Measurements from ENCODE around the gene RAET1G.
"Not testable (repeated sequence)": the region's sequence is repeated elsewhere in the genome, so short reads cannot be mapped to it uniquely, and the experiment has no call there.

Gene RAET1G

DNA sequence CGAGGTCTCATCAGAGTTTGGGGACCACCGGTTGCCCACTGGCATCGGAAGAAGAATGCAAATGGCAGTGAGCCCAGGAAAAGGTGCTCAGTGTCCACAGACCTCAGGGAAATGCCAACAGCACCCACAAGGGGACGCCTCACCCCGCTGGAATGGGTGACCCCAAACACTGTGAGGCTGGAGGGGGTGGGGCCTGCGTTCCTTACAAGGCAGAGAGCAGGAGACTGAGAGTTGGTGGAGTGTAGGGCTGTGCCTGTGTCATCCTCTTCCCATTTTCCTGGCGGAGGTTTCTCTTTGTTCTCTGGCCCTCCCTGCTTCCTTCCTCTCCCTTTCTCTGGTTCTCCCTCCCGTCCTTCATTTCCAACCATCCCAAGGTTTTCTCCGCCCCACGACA is 31.0 kb upstream of the RAET1G start:
- not testable (repeated sequence) for DNase-seq

GRCh38 chr6:149953390-149953789 is 30.5 kb upstream of the RAET1G start:
- not testable (repeated sequence) for DNase-seq

DNA sequence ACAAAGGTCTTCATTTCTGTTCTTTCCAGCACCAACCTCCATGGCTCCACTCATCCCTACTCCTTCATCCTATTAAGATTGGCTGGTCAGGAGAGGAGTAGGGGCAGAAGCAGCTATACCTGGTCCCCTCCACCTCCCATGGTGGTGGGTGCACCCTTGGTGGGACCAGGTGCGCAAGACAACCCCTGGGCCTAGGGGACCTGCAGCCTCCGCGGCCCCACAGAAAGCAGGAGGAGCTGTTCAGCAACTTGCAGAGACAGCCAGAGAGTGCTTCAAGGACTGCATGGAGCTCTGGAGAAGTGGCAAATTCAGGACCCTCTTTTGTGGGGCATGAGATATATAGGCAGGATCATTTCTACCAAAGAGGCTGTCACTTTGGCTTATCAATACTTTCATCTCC is 28.7 kb upstream of the RAET1G start:
- DNase-seq: no peak

- DNase-seq: no peak
Measured at GRCh38 chr6:149951096-149951495, 28.2 kb upstream of the RAET1G start.

DNA sequence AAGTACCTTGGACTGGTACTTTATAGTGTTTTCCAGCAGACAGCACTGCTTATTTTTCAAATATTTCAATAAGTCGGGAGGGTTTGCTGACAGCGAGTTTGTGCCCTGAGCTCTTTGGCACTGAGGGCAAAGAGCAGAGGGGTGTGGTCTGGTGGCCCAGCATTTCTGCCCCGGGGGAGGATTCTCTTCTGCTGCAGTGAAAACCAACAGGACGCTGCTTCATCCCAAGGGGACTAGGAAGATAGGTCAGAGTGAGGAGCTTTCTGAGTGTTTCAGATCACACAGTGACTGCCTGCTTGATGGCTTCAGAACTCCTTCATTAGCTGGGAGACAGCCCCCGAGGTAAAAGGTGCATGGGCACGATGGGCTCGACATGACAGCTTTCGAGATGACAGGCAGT is 27.5 kb upstream of the RAET1G start:
- DNase-seq: no peak

DNA sequence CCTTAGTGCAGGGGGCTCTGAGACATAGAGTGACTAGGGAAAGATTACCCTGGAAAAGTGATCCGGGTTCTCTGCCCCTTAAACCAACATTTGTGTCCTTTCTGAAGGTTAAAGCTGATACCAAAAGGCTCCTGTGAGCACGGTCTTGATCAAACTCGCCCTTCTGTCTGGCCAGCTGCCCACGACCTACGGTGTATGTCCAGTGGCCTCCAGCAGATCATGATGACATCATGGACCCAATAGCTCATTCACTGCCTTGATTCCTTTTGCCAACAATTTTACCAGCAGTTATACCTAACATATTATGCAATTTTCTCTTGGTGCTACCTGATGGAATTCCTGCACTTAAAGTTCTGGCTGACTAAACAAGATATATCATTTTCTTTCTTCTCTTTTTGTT is 25.7 kb upstream of the RAET1G start:
- no peak for DNase-seq

DNA sequence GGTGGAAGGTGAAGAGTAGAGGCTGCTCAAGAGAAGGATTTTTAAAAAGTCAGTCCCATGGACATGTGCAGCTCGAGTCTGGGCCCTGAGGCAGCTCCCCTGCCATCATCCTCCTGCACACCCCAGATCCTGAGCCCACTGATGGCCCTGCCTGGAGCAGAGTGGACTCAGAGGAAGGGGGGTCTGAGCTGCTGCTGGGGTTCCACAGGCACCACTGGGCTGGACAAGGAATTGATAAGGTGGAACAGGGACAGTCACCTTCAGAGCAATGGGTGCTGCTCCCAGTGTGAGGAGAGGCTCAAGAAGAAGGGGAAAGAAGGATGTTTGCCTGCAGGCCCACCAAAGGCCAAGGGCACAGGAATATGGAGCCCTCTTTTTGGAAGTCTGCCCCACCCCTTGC is 25.1 kb upstream of the RAET1G start:
- DNase-seq: no peak

DNA sequence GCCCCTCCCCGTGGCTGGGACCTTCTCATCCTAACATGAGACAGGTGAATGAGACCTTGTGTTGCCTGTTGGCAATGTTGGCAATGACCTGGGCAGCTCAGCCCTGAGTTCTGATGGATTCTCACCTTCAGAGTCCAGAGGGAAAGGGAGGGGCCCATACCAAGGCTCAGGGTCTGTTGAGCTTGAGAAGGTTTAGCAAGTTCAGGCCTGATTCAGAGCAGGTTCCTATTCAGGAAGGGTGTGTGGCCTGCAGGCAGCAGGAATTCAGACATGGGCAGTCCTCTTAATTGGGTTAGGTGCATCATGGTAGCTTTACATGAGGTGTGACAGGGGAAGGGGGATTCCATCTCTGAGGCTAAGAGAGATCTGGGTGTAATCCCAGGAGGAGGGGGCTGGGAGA is 24.6 kb upstream of the RAET1G start:
- not testable (repeated sequence) for DNase-seq

- not testable (repeated sequence) for DNase-seq
Measured at GRCh38 chr6:149946631-149947030, 23.7 kb upstream of the RAET1G start.

GRCh38 chr6:149945276-149945675 is 22.4 kb upstream of the RAET1G start:
- DNase-seq: not testable (repeated sequence)

DNA sequence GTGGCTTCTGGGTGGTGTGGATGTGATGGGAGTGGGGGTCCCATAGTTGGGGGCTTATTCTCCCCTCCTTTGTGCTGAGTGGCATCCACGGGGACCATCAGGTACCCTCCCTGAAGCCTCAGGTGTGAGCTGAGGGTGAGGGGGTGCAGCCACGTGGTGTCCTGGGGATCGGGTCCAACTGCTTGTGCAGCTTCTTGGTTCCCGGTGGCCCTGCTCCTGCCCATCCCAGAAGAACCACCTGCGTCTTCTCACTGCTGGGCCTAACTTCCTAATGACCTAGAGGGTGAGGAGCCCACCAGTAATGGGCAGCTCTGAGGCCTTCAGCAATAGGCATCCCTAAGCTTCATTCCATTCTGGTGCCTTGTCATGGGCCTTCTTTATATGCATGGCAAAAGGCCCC is 20.4 kb upstream of the RAET1G start:
- not testable (repeated sequence) for DNase-seq

DNA sequence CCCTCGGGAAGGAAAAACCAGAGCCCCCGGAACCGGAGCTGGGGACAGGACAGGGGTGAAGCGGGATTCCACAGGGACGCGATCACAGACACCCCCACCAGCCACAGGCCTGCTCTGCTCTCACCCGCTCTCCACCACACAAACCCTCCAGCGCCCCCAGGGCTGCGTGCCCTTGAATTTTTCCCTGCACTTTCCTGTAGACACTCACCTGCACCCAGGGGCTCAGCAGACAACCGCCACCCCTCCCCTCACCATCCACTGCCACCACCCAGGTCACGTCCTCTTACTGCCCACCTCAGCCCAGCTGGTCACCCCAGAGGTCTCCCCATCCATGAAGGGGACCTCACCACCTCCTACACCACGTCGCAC is 19.5 kb upstream of the RAET1G start:
- no peak for DNase-seq

- peak; percentile 86 for DNase-seq
Measured at GRCh38 chr6:149941583-149942460, 18.9 kb upstream of the RAET1G start, which contains the start of gene ULBP2. TSS of gene ULBP2 (plus strand) at chr6:149942014. CDS start at chr6:149942073, 59 bp downstream.

DNA sequence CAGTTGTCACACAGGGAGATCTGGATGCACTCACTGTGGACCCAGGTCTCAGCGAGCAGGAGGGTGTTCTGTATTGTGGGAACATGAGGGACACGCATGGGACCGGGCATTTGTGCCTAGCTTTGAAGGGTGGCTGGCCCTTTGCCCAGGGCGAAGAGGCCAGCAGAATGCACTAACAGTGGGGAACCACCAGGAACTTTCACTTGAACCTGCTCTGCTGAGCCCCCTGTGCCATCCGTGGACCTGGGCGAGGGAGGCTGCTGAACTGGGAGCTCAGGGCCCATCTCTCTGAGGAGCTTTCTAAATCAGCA is 17.7 kb upstream of the RAET1G start:
- DNase-seq: no peak

GRCh38 chr6:149939909-149940671 is 17.2 kb upstream of the RAET1G start:
- no peak for DNase-seq

- DNase-seq: no peak
Measured at GRCh38 chr6:149939356-149939648, 16.4 kb upstream of the RAET1G start.

DNA sequence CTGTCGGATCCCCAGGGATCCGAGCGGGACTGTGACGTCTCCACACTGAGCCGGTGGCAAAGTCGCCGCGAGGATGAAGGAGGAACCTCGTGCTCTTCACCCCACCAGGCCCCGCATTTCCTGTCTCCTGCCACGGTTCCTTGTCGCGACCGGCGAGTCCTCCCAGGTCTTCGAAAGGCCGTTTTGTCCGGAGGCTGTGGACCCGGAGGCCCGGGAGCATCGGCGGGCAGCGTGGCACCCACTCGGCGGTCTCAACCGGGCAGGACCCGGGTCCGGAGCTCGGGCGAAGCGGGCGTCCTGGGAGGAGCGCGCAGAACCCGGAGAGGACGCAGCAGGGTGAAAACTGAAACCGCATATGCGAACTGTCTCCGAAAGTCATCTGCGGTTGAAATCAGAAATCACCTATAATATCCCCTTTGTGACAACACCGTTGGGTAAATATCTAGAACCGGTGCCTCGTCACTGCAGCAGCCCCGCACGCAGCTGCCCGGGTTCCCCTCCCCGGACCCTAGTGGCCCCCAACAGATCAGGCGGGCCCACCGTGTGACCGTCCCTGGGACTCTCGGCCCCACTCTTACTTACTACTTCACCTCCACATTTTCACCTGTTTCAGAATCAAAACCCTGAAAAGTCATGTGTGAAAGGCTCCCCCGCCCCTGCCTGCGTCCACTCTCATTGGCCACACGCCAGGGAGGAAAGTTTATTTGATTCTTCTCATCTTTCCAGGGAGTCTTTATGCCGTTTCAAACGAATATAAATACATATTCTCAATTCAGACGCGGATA is 15.8 kb upstream of the RAET1G start:
- DNase-seq: peak; percentile 46

DNA sequence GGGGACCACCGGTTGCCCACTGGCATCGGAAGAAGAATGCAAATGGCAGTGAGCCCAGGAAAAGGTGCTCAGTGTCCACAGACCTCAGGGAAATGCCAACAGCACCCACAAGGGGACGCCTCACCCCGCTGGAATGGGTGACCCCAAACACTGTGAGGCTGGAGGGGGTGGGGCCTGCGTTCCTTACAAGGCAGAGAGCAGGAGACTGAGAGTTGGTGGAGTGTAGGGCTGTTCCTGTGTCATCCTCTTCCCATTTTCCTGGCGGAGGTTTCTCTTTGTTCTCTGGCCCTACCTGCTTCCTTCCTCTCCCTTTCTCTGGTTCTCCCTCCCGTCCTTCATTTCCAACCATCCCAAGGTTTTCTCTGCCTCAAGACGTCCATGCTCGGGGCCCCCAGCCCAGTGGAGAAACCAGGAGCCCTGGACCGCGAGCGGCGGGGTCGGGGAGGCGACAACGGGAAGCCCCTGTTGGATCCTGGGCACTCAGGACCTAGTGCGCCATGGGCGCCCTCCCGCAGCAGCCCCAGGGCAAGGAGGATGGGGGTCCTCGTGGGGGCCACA is 15.2 kb upstream of the RAET1G start:
- DNase-seq: not testable (repeated sequence)

DNA sequence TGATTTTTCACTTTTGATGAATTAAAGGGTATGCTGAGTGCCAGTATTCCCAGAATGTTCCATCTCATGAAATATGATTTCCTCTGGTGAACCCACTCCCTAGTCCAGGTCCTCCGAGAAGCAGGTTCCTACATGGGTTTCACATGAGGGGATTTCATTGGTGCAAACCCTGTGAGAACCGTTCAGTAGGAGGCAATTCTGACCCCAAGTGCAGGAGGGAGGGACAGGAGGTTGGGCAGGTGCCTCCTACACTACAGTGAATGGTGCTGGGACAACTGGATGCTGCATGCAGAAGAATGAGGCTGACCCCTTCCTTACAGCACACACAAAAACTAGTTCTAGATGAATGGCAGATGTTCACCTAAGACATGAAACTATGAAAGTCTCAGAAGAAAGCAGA is 13.8 kb upstream of the RAET1G start:
- DNase-seq: no peak

DNA sequence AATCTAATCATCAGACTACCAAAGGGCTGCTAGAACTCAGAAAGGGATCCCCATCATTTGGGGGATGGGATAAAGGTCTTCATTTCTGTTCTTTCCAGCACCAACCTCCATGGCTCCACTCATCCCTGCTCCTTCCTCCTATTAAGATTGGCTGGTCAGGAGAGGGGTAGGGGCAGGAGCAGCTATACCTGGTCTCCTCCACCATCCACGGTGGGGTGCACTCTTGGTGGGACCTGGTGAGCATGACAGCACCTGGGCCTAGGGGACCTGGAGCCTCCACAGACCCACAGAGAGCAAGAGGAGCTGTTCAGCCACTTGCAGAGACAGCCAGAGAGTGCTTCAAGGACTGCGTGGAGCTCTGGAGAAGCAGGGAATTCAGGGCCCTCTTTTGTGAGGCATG is 12.7 kb upstream of the RAET1G start:
- no peak for DNase-seq

GRCh38 chr6:149935246-149935645 is 12.3 kb upstream of the RAET1G start:
- no peak for DNase-seq

DNA sequence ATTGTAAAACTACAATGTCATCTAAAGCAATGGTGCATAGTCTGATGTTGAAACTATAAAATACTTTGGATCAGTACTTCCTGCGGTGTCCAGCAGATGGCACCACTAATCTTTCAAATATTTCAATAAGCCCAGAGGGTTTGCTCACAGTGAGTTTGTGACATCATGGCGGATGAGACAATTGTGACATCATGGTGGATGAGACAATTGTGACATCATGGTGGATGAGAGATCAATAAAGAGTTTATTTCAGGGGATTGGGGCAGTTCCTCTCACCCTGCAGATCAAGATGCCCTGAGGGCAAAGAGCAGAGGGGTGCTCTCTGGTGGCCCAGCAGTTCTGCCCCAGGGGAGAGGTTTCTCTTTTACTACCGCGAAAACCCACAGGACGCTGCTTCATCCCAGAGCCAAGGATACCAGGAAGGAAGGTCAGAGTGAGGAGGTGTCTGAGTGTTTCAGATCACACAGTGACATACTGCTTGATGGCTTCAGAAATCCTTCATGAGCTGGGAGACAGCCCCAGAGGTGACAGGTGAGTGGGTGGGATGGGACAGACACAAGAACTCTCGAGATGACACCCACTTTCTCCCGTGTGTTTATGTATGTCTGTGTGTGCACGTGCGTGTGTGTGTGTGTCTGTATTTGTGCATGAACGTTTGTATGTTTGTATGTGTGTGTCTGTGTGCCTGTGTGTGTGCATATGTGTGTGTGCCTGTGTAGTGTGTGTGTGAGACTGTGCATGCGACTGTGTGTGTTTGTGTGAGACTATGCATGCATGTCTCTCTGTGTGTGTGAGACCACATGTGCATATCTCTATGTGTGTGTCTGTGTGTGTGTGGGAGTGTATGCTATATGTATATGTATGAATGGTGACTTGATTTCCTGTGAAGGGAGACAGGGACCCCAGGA is 11.6 kb upstream of the RAET1G start:
- peak; percentile 68 for DNase-seq
